Measurements from ENCODE around the gene TMC5. TPM values are rescaled to one million over a fixed set of nuclear protein-coding genes. Genes with fewer than 3 reads are reported as not detected.

Gene TMC5
- total and polyA plus RNA-seq, 2 of the 13 experiments (the other 11 are each of a cell fraction or from before 2014, with no cell fraction given), result 0.09 to 0.41 TPM

DNA sequence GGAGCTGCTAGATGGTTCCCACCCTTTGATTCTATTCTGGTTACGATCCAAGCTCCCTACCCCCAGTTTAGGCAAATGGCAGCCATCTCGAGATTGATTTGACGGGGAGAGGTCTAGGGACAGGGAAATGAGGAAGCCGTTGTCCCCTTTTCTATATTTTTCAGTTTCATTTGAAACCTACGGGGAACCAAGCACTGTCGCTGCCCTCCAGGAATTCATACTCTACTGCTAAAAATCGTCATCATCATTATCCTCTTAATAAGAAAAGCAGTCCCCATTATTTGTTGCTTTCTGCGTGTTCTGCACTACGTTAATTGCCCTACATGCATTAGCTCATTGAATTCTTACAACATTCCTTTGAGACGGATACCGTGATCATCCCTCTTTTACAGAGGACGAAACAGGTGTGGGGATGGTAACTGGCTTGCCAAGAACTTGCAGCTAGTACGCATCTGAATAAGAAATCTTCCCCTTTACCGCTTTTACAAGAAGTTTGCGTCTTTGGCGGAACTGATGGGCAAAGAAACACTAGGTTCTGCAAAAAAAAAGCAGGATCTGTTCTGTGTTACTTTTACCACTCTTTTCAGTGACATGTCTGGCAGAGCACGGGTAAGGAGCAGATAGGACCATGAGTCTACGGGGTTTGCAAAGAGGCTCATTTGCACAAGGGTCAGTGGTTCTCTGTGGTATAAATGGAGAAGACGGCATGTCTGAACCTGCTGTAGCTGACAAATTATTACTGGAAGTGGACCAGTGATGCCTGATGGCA lies 107.1 kb downstream of the TMC5 start (continued):
- TF ChIP-seq GPBP1L1 (CRISPR knock-in tag; IDR thresholded peaks at IDR 0.05), result no peak
- TF ChIP-seq ZNF691 (CRISPR knock-in tag; IDR thresholded peaks at IDR 0.05; ENCODE audit: borderline replicate concordance, low read depth), result no peak
- TF ChIP-seq ZMYM3 (CRISPR knock-in tag; IDR thresholded peaks at IDR 0.05), result no peak
- no peak for TF ChIP-seq ZBTB20 (CRISPR knock-in tag; IDR thresholded peaks at IDR 0.05; ENCODE audit: borderline replicate concordance, low read depth)
- TF ChIP-seq, protein P1, sequence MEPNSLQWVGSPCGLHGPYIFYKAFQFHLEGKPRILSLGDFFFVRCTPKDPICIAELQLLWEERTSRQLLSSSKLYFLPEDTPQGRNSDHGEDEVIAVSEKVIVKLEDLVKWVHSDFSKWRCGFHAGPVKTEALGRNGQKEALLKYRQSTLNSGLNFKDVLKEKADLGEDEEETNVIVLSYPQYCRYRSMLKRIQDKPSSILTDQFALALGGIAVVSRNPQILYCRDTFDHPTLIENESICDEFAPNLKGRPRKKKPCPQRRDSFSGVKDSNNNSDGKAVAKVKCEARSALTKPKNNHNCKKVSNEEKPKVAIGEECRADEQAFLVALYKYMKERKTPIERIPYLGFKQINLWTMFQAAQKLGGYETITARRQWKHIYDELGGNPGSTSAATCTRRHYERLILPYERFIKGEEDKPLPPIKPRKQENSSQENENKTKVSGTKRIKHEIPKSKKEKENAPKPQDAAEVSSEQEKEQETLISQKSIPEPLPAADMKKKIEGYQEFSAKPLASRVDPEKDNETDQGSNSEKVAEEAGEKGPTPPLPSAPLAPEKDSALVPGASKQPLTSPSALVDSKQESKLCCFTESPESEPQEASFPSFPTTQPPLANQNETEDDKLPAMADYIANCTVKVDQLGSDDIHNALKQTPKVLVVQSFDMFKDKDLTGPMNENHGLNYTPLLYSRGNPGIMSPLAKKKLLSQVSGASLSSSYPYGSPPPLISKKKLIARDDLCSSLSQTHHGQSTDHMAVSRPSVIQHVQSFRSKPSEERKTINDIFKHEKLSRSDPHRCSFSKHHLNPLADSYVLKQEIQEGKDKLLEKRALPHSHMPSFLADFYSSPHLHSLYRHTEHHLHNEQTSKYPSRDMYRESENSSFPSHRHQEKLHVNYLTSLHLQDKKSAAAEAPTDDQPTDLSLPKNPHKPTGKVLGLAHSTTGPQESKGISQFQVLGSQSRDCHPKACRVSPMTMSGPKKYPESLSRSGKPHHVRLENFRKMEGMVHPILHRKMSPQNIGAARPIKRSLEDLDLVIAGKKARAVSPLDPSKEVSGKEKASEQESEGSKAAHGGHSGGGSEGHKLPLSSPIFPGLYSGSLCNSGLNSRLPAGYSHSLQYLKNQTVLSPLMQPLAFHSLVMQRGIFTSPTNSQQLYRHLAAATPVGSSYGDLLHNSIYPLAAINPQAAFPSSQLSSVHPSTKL (CRISPR knock-in tag; IDR thresholded peaks at IDR 0.05), result no peak
- TF ChIP-seq ZSCAN21 (CRISPR knock-in tag; IDR thresholded peaks at IDR 0.05; ENCODE audit: borderline replicate concordance), result 0 out of 2 replicates have a peak, but pooled peaks have one; percentile 26
- no peak for TF ChIP-seq CREB1 (IDR thresholded peaks at IDR 0.05)
- no peak for TF ChIP-seq CREB1 (CRISPR knock-in tag; IDR thresholded peaks at IDR 0.05)
- TF ChIP-seq ATF6 (CRISPR knock-in tag; conservative IDR thresholded peaks at IDR 0.05), result no peak
- TF ChIP-seq ZFP90 (CRISPR knock-in tag; IDR thresholded peaks at IDR 0.05; ENCODE audit: borderline replicate concordance), result 0 out of 2 replicates have a peak, but pooled peaks have one; percentile 7
- no peak for TF ChIP-seq RFXAP (CRISPR knock-in tag; IDR thresholded peaks at IDR 0.05; ENCODE audit: borderline replicate concordance)
- 0 out of 2 replicates have a peak, but pooled peaks have one; percentile 16 for TF ChIP-seq ONECUT2 (CRISPR knock-in tag; IDR thresholded peaks at IDR 0.05)
- no peak for TF ChIP-seq ETV5 (CRISPR knock-in tag; IDR thresholded peaks at IDR 0.05; ENCODE audit: borderline replicate concordance)
- TF ChIP-seq IKZF1 (IDR thresholded peaks at IDR 0.05), result no peak
- no peak for TF ChIP-seq AHR (CRISPR knock-in tag; IDR thresholded peaks at IDR 0.05)
- TF ChIP-seq CSRNP2 (CRISPR knock-in tag; conservative IDR thresholded peaks at IDR 0.05; ENCODE audit: low read depth), result no peak
